WTC11 (cell line): ENCODE measurements around the gene PRR23C.

Experiments
- ESRRA ChIP-seq: sonication (generic); formaldehyde crosslinking; IDR thresholded peaks from 2 replicates; pipeline ENCODE4 v1.8.1; 2022; ENCODE audit warnings: mild to moderate bottlenecking, missing genetic modification reagents, borderline replicate concordance
- KAT7 ChIP-seq: sonication (generic); formaldehyde crosslinking; IDR thresholded peaks from 2 replicates; pipeline ENCODE4 v1.8.1; 2023; ENCODE audit warnings: missing genetic modification reagents, mild to moderate bottlenecking, borderline replicate concordance
- MXD4 ChIP-seq: fragments of 250-450 bp; sonication (Bioruptor Pico); IDR thresholded peaks from 2 replicates; pipeline ENCODE4 v1.8.0; 2021; ENCODE audit warnings: mild to moderate bottlenecking, moderate library complexity, borderline replicate concordance
- TF ChIP-seq, protein P1 (sequence below): fragments of 200-600 bp; IDR thresholded peaks from 2 replicates; pipeline ENCODE4 v1.8.0; 2022; ENCODE audit warnings: antibody characterized with exemption

DNA sequence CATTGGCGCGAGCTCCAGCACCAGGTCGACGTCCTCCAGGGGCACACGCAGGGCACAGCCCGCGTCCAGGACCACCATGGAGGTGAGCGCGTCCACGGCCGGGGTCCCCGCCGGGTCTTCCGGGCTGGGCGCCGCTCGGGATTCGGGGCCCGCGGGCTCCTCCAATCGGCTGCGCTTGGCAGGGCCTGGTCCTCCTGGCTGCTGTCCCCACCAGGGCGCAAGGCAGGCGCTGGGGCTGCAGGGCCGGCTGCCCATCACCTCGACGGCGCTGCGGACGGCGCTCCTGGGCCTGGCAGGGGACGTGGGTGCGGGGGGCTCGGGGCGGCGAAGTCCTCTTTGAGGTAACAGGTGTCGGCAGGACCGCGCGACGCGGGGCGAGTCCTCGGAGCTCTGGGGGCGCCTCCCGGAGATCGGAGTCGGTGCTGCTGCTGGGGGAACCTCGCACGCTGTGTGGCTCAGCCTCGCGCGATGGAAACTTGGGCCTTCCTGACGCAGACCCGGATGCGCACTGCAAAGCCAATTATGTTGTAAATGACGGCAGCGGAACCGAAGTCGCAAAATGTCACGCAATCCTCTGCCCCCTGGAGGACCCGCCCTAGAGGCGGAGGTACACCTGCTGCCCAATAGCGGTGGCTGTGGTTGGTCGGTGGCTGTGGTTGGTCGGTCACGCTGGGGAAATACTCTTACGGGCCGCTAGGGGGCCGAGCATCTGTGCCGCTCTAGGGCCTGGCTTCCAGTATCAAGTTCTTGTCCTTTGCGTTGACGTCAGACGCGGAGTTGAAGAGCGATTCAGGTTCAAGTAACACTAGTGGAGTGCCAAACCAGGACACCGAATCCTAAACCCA lies at the start of gene PRR23C:
- no peak for TF ChIP-seq ESRRA (CRISPR knock-in tag)
- TF ChIP-seq, protein P1, sequence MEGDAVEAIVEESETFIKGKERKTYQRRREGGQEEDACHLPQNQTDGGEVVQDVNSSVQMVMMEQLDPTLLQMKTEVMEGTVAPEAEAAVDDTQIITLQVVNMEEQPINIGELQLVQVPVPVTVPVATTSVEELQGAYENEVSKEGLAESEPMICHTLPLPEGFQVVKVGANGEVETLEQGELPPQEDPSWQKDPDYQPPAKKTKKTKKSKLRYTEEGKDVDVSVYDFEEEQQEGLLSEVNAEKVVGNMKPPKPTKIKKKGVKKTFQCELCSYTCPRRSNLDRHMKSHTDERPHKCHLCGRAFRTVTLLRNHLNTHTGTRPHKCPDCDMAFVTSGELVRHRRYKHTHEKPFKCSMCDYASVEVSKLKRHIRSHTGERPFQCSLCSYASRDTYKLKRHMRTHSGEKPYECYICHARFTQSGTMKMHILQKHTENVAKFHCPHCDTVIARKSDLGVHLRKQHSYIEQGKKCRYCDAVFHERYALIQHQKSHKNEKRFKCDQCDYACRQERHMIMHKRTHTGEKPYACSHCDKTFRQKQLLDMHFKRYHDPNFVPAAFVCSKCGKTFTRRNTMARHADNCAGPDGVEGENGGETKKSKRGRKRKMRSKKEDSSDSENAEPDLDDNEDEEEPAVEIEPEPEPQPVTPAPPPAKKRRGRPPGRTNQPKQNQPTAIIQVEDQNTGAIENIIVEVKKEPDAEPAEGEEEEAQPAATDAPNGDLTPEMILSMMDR = no peak
- no peak for TF ChIP-seq MXD4
- TF ChIP-seq KAT7 (CRISPR knock-in tag) = no peak
